GM21390 (cell line): ENCODE results near the gene TMEM107.

ENCODE experiments used
- ATAC-seq: cut with Tn5 transposase; IDR thresholded peaks from one replicate; pipeline ENCODE4 v1.9.1; 2021; ENCODE audit not compliant: unreplicated experiment

Gene TMEM107

GRCh38 chr17:8151641-8152111 lies 24.5 kb downstream of the TMEM107 start:
- ATAC-seq, result no peak

DNA sequence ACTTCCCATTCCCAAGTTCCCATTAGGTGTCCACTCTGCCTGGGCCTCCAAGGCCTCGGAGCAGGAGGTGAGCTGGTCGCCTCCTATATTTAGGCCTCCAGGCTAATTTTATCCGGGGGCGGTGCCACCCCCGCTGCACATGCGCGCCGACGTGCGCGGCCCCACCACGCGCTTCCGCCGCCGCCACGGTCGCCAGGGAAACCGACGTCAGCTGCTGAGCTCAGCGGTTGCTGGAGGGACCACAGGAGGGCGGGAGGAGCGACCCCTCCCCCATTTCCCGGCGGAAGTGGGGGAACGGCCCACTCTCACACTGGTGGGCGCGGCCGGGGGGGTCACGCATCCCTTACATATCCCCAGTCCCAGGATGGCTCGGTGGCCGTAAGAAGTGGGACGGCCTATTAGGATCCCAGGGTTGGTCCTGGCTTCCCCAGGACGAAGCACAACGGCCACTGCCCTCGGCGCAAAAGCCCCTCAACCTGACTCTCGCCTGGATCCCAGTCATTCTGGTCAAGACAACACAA lies 25.0 kb downstream of the TMEM107 start:
- peak; percentile 47 for ATAC-seq

GRCh38 chr17:8150194-8151119 lies 25.7 kb downstream of the TMEM107 start:
- no peak for ATAC-seq

DNA sequence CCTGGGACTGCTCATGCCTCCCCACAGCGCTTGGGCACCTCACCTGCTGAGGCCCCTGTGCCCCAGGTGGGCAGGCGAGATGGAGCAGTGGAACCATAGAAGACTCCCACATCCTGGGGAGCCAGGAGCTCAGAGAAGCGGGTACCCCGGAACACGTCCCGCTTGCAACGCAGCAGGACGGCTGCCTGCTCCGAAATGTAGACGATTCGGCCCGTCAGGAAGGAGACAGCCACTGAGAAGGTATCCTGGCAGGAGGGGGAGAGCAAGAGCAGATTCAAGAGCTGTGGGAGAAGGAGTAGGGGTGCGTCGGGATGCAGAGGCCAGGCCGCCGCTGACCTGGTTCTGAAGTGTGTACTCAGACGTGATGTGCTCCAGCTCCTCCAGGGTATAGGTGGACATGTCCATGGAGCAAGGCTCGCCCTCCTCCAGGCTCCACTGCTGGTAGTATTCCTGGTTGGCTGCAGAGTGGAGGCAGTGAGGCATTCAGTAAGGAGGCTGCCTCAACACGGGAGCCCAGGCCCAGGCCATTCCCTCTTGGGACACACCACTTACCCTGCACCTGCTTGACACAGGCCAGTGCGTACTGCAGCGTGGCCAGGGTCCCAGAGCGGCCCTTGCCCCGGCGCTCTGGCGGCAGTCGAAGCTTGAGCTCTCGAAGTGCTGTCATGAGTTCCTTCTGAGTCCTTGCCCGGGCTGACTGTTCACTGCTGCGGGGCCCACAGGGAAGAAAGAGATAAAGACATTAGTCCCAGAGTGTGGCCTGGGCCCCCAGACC lies 26.6 kb downstream of the TMEM107 start:
- ATAC-seq, result no peak

- no peak for ATAC-seq
These were observed 27.6 kb downstream of the TMEM107 start for GRCh38 chr17:8148560-8148959.

- ATAC-seq, result no peak
These were observed 28.3 kb downstream of the TMEM107 start for GRCh38 chr17:8147805-8148404.

- ATAC-seq, result no peak
These were observed 28.9 kb downstream of the TMEM107 start for GRCh38 chr17:8147141-8147804.

DNA sequence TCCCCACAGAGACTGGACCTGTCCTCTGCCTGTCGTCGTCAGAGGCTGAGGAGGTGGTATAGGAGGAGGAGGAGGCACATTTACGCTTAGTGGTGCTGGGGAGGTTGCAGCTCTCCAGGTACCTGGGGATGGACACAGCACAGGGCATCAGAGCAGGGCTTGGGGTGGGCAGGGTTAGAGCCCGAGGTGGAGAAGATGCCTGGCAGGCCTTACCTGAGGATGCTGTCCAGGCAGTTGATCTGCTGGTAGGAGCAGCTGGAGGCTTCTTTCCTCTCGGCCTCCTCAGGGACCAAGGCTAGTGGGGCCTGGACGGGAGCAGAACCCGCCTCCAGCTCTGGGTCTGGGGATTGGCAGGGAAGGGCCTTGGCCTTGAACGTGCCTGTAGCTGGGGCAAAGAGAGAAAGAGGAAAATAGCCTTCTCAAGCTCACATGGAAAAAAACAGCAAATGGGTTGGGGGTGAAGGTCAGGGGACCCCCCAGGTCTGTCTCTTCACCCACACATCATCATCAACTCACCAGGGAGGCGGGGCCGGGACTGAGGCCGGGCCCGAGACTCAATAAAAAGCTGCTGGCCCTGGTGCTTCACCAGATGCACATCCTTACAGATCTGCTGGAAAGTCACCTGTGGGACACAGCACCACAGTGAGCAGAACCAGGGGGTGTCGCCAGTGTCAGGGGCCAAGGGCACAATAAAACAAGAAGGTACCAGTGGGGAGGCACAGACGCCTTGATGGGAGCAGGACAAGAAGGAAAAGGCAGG lies 29.6 kb downstream of the TMEM107 start:
- no peak for ATAC-seq

- ATAC-seq, result no peak
These were observed 30.4 kb downstream of the TMEM107 start for GRCh38 chr17:8145811-8146210.

- no peak for ATAC-seq
These were observed 31.6 kb downstream of the TMEM107 start for GRCh38 chr17:8144401-8145231.

GRCh38 chr17:8143581-8144400 lies 32.4 kb downstream of the TMEM107 start:
- ATAC-seq, result no peak

- no peak for ATAC-seq
These were observed 33.1 kb downstream of the TMEM107 start for GRCh38 chr17:8142887-8143580.

DNA sequence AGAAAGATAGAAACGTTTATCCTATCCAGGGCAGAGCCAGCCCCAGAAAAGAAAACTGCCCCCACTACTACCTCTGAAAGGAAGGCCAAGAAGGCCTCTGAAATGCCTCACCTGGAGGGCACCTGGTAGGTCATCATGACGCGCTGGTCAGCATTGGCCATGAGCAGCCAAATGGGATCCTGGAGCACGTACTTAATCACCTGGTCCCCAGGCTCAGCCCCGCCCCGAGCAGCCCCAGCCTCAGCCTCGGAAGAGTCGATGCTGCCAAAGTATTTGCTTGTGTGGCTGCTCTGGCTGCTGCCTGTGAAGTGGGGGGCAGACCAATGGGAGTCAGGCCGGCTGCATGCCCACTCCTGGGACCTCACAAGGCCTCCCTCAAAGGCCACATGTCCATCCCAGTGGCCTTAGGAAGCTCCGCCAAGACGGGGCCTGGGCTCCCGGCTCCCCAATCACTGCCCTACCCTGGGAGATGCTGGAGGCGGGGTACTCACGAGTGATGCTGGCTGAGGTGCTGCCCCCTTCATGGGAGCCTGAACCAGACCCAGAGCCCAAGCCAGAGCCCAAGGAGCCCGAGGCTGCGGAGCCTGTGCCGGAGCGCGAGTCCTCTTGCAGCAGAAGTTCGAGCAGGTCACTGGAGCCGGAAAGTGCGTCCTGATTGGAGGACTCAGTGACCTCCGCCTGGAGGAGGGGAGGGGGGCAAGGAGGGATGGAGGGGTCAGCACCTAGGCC lies 33.9 kb downstream of the TMEM107 start:
- no peak for ATAC-seq

GRCh38 chr17:8141741-8142140 lies 34.4 kb downstream of the TMEM107 start:
- ATAC-seq, result no peak

DNA sequence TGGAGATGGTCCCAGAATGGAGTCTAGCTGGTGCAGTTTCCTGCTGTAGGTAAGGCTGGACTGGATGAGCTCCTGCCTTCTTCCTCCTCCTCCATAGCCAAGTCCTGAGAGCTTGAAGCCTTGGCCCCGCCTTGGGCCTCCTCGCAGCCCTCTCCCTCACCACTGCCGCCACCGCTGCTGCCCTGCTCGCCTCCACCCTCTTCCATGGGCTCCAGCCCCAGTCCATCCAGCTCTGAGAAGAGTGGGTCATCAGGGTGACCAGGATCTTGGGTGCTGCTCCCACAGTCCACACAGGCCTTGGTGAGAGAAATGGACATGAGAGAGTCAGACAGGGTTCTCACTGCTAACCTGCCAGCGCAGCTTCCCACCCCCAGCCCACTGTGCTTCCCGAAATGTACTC lies 35.1 kb downstream of the TMEM107 start:
- ATAC-seq, result no peak

DNA sequence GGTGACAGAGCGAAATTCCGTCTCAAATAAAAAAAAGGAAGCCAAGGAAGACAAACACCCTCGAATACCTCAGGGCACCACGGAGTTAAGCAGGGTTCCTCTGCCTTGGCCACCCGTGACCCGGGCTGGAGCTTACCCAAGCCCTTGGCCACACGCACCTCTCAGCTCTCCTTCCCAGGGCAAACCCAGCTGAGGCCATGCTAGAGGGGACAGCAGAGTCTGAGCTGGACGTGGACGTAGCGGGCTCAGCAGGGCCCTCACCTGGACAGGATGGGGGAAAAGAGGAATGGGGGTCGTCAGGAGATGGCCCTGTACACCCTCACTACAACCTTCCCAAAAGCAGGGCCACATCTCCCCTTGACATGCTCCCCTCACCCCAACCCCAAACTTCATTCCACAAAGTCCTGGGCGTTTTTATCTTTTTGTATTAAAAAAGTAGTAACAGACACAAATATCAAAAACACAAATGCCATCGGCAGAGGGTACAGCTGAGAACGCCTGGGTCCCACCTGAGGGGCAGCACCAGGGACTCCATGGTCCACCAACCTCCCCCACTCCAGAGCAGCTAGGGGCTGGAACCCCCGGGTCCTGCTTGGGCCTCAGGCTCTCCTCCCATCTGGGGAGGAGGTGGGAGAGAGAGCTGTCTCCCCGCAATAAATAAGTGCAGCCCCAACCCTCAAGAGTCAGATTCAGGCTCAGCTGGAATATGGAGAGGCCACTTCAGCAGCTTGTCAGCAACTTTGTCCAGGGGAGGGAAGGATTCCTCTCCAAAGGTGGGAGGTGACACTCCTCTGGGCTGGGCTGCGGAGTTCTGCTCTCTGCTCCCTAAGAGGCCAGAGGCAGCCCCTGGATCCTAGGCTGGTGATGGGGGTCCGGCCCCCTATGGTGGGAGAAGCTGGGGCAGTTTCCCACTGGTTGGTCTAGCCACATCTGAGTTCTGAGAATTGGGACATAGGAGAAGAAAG lies 35.8 kb downstream of the TMEM107 start:
- no peak for ATAC-seq
